Measurements from ENCODE around the gene TBC1D3B. TPM values are rescaled to one million over a fixed set of nuclear protein-coding genes. Genes with fewer than 3 reads are reported as not detected.
"Not testable (repeated sequence)": the region's sequence is repeated elsewhere in the genome, so short reads cannot be mapped to it uniquely, and the experiment has no call there.

The TBC1D3B gene
- total RNA-seq, 1 donor from 2014 or later: 9.8 TPM

DNA sequence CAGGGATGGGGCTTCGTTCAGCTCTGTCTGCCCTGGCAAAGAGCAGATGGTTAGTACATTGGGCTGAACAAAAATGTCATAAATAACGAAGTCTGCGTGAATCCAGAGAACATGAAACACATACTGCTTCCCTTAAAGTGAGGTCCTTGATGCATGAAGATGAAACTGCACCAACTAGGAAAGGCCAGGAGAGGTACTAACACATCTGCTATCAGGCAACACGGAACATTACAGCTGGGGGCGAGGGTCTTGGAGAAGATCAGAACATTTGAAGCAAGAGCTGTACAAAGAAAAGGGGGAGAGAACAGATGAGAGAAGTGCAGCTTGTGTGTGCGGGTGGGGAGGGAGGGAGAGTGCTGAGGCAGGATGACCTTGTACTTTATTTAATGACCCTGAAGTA is 30.9 kb upstream of the TBC1D3B start:
- intact Hi-C loops (cut with micrococcal nuclease); H3K9me3 Mint-ChIP-seq; H3K4me3 Mint-ChIP-seq; H3K36me3 Mint-ChIP-seq (ENCODE audit: low read depth); H3K27ac Mint-ChIP-seq; DNase-seq; H3K4me1 Mint-ChIP-seq: not testable (repeated sequence)
- peaks cover 27% of the 10 kb centered on the region for H3K27me3 Mint-ChIP-seq

DNA sequence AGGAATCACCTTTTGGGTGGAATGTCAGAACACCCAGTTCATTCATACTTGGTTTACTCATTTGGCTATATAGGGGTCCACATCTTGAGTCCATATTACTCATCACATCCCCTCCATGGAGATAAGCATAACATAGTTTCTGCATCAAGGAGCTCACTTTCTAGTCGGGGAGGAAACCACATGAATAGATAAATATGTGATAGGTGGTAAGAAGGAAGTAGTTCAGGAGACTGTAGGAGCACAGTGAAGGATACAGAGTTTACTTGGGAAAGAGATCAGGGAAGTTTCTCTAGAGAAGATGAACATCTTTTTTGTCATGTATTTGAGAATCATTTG is 30.0 kb upstream of the TBC1D3B start:
- intact Hi-C loops (cut with micrococcal nuclease); H3K4me3 Mint-ChIP-seq; DNase-seq; H3K36me3 Mint-ChIP-seq (ENCODE audit: low read depth); H3K9me3 Mint-ChIP-seq; H3K27ac Mint-ChIP-seq: not testable (repeated sequence)
- H3K27me3 Mint-ChIP-seq: peaks cover 25% of the 10 kb centered on the region
- peaks cover 13% of the 10 kb centered on the region for H3K4me1 Mint-ChIP-seq

DNA sequence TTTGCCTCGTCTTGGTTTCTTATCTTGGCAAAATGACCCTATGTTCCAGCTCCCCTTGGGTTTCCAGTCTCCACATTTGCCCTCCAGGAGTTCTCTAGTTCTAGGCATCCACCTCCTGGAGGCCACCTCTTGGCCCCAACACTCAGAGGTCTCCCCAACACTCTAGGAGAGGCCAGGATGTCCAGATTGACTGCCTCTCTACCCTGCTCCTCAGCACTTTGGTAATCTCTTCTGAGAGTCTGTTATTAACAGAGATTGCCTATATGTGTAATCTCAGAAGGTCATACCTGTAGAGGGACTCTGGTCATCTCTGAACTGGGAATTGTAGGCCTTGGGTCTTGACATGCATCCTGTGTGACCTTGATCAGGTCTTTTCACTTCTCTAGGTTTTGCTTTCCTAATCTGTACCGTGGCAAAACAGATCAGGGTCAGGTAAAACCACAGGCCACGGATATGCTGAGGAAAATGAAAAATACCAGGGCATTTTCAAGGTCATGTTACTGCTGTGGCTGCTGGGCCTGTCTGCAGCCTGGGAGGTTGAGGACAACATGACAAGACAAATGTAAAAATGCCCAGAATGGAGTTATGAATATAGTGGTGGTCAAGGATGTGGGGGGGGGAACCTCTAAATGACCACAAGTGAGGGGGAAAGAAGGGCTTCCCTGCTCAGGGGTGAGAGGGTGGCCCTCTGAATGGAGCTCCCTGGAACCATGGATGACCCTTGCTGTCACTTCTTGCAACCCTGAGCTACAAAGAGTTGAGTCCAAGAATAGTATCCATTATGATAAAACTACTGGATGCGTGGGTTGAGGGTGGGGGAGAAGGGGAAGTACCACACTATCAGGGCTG is 29.4 kb upstream of the TBC1D3B start:
- Mint-ChIP-seq H3K4me3 (no peak overlapping the region), H3K4me1 (peaks cover 12% of the 10 kb centered on the region), H3K36me3 (ENCODE audit: low read depth) (no peaks in the 10 kb centered on the region), H3K27me3 (peaks cover 25% of the 10 kb centered on the region), H3K9me3 (no peaks in the 10 kb centered on the region), H3K27ac (no peak overlapping the region)
- intact Hi-C loops (cut with micrococcal nuclease): no loop called here
- no peak for DNase-seq

DNA sequence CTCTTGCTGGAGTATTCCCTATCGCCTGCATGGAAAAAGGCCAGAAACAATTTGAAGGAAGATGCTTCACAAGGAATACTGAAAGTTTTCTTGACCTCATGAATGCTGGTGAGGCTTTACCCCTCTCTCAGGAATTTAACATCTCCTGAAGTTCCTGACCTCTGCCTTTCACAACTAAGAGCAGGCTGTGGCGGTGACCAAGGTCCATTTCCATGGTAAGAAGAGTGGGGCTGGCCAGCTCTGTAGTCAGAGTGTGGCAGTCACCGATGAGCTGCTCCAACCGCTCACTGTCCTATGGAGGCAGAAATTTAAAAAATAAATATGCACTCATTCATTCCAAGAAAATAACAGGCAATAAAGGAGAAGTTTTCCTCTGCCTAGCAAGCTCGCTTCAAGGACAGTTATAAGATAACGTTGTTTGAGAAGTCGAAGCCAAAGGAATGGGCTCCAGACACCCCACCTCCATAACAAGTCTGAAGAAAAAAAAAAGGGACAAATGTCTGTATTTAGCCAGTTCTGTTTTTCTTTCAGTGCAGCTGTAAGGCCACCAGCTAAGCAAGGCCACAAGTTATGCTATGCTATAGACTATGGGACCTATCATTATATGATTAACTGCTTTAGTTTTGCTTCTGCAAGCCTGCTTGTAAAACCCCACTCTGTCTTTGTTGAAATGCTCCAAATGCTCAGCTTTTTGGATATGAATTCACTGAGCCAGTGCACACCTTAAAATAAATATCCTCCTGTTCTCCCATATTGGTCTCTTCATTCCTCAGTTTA is 28.5 kb upstream of the TBC1D3B start:
- no peak for DNase-seq
- intact Hi-C loops (cut with micrococcal nuclease): no loop called here
- Mint-ChIP-seq H3K9me3 (no peaks in the 10 kb centered on the region), H3K4me1 (peaks cover 10% of the 10 kb centered on the region), H3K36me3 (ENCODE audit: low read depth) (no peaks in the 10 kb centered on the region), H3K27me3 (peaks cover 25% of the 10 kb centered on the region), H3K27ac (no peak overlapping the region), H3K4me3 (no peak overlapping the region)

DNA sequence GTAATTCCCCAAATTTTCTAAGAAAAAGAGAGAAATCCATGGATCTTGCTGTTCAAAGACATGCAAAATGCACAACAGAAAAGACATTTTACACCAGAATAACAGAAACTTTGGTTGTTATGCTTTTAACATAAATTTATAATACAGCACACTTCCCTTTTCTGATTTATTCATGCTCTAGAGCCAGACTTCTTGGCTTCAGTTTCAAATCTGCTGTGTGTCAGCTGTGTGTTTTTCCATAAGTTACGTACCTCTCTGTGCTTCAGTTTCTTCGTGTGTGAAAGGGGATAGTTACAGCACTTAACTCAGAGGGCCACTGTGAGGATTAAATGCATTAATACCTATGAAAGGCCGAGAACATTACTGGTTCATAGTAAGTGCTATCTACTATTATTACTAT is 26.9 kb upstream of the TBC1D3B start:
- peaks cover 20% of the 10 kb centered on the region for H3K4me1 Mint-ChIP-seq
- H3K27me3 Mint-ChIP-seq: peaks cover 29% of the 10 kb centered on the region
- no peak overlapping the region for H3K27ac Mint-ChIP-seq
- H3K36me3 Mint-ChIP-seq (ENCODE audit: low read depth): no peaks in the 10 kb centered on the region
- DNase-seq: no peak
- intact Hi-C loops (cut with micrococcal nuclease): no loop called here
- no peak overlapping the region for H3K4me3 Mint-ChIP-seq
- no peaks in the 10 kb centered on the region for H3K9me3 Mint-ChIP-seq

DNA sequence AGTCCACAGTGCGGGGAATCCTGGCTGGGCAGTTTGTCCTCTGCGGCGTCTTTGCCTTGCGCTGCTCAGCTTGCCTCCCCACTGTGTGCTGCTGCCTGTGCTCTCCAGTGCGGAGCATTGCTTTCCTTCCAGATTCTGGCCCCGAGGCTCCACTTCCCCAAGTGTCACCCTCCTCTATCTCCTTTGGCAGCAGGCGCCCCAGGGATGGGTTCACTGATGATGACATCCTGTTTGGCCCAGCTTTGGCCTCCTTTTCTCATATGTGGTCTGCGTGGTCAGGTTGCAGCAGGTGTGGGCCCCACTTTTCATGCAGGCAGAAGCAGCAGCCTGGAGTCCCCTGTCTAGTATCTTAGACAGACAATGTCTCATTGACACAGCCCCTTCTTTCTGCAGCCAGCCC is 25.1 kb upstream of the TBC1D3B start:
- DNase-seq; H3K36me3 Mint-ChIP-seq (ENCODE audit: low read depth); H3K4me3 Mint-ChIP-seq; H3K27ac Mint-ChIP-seq; H3K9me3 Mint-ChIP-seq; intact Hi-C loops (cut with micrococcal nuclease): not testable (repeated sequence)
- peaks cover 23% of the 10 kb centered on the region for H3K4me1 Mint-ChIP-seq
- peaks cover 27% of the 10 kb centered on the region for H3K27me3 Mint-ChIP-seq

DNA sequence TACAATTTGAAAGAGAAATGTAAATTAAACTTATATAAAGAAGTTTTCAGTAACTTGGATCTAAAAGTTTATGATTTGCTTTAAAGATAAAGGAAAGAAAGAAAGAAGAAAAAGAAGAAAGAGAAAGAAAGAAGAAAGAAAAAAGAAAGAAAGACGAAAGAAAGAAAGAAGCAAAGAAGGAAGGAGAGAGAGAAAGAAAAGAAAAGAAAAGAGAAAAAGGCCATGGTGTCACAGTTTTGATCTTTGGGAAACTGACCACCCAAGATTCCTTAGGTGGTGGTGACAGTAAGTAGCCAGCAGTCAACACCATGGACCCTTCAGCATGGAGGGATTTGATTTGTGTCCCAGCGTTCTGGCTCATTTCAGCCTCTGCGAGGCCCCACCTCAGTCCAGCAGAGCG is 24.7 kb upstream of the TBC1D3B start:
- Mint-ChIP-seq H3K4me1 (peaks cover 25% of the 10 kb centered on the region), H3K27me3 (peaks cover 27% of the 10 kb centered on the region)
- intact Hi-C loops (cut with micrococcal nuclease); H3K27ac Mint-ChIP-seq; H3K9me3 Mint-ChIP-seq; H3K4me3 Mint-ChIP-seq; H3K36me3 Mint-ChIP-seq (ENCODE audit: low read depth); DNase-seq: not testable (repeated sequence)

DNA sequence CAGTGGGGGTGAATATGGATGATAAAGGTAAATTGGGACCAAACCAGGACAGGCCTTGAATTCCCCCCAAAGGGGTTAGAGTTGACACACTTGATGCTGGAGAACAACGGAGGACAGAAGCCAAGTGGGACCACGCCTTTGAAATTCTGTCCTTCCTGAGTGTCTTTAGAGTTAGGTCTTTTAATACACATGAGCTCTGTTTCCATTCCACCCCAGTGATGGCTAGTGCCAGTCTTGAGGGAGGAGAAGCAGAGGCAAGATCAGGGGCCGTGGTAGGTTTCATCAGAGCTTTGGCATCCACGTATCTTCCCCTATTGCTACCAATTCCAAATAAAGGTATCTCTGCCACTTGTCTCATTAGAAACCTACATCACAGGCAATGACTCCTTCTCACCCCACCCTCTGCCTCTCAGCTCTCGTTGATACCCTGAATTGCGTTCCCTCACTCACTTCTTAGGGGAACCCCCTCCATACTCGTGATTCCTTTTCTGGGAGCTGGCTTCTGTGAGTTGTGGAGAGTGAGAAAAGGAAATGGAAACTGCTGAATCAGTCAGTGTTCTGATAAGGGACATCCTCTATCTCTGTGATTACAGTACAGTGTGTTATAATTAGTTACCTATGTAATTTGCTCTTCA is 22.5 kb upstream of the TBC1D3B start:
- no peak overlapping the region for H3K4me3 Mint-ChIP-seq
- no peaks in the 10 kb centered on the region for H3K9me3 Mint-ChIP-seq
- H3K4me1 Mint-ChIP-seq: peaks cover 22% of the 10 kb centered on the region
- no peaks in the 10 kb centered on the region for H3K36me3 Mint-ChIP-seq (ENCODE audit: low read depth)
- DNase-seq: peak; percentile 68
- H3K27me3 Mint-ChIP-seq: peaks cover 26% of the 10 kb centered on the region
- H3K27ac Mint-ChIP-seq: peak overlapping the region; percentile 9
- intact Hi-C loops (cut with micrococcal nuclease): no loop called here

DNA sequence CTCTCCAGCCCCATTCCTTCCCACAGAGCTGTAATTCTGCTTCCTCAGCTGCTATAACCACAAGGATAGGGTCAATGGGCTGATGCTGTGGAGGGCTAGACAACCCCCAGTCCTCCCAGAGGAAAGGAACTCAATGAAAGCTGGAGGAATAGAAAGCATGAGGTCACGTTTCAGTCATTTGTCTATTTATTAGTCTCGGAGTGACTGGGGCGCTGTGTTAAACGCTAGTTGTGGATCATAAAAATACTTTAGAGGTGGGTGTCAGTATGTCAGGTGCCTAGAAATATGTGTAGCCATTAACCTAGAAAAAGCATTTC is 20.9 kb upstream of the TBC1D3B start:
- intact Hi-C loops (cut with micrococcal nuclease): no loop called here
- no peak overlapping the region for H3K27ac Mint-ChIP-seq
- no peaks in the 10 kb centered on the region for H3K36me3 Mint-ChIP-seq (ENCODE audit: low read depth)
- peaks cover 35% of the 10 kb centered on the region for H3K27me3 Mint-ChIP-seq
- no peak for DNase-seq
- H3K4me1 Mint-ChIP-seq: peaks cover 23% of the 10 kb centered on the region
- H3K4me3 Mint-ChIP-seq: no peak overlapping the region
- H3K9me3 Mint-ChIP-seq: no peaks in the 10 kb centered on the region

DNA sequence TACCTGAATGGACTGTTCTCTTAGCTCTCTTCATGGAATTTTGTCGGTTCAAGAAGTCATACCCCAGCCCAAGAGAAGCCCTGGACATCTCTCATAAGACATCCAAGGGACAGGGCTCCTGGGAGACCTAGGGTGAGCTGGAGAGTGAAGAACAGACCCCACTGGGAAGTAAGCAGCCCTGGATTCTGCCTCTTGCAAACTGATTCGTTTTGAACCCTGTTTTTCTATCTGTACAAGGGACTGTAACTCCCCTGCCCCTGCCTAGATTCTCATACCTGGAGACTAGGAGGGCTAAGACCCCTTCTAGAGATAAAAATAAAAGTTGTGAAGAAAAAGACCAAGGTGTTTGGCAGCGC is 19.7 kb upstream of the TBC1D3B start:
- Mint-ChIP-seq H3K4me1 (peaks cover 23% of the 10 kb centered on the region), H3K9me3 (no peaks in the 10 kb centered on the region), H3K27me3 (peaks cover 37% of the 10 kb centered on the region), H3K27ac (no peak overlapping the region), H3K36me3 (ENCODE audit: low read depth) (no peaks in the 10 kb centered on the region), H3K4me3 (no peak overlapping the region)
- no peak for DNase-seq
- intact Hi-C loops (cut with micrococcal nuclease): no loop called here

DNA sequence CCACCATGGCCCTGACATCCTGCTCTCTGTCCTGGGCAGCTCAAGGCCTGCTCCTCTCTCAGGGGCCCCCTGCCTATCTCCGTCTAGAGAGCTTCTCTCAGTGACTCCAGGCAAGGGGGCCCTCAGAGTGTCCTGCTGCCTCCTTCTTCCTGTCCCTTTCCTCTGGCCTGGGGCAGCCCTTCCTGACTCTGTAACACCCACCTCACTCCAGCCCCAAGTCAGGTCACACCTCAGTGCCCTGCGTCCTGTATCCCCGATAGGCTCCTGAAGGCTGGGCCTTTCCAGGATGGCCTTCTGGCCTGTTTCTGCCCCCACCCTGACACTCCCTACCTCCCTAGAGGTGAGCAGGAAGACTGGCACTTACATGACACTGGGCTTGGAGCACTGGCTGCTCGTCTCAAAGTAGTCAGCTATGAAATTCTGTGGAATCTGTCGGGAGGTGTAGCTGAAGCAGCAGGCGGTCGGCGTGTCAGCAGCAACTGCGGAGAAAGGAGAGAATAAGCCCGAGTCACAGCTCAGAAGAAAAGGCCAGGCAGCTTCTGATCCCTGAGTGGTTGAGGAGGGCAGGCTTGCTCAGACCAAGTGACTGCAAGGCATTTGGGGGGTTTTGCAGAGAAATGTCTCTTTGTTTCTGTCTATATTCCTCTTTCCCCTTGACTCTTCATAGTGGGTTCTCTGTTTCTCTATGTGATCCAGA is 19.1 kb upstream of the TBC1D3B start:
- H3K9me3 Mint-ChIP-seq: no peaks in the 10 kb centered on the region
- no peak overlapping the region for H3K4me3 Mint-ChIP-seq
- H3K4me1 Mint-ChIP-seq: peaks cover 23% of the 10 kb centered on the region
- intact Hi-C loops (cut with micrococcal nuclease): no loop called here
- H3K27ac Mint-ChIP-seq: no peak overlapping the region
- DNase-seq: no peak
- no peaks in the 10 kb centered on the region for H3K36me3 Mint-ChIP-seq (ENCODE audit: low read depth)
- H3K27me3 Mint-ChIP-seq: peaks cover 37% of the 10 kb centered on the region

DNA sequence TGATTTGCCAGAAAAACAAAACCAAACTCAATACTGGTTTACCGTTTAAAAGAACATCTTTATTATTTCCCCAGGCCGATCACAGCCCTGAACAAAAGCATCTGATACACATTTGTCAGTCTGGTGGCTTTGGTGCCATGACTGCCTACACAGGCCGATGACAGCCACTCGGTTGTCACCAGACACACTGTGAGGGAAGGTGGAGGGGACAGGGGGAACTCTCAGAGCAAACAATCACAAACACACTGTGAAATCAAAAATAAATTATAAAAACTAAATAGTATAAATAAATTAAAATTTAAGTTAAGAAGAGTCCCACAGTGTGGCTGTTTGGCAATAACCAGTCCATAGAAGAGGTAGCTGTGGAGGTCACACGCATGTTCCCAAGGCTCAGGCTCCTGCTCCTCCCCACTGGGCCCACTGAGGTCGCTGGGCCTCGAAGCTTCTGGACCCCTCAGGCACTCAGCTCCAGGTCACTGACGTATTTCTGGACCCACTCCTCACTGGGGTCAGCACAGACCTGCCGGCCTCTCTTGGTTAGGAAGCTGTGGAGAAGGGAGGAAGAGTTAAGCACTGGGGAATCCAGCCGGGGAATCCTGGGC is 18.5 kb upstream of the TBC1D3B start:
- Mint-ChIP-seq H3K27me3 (peaks cover 36% of the 10 kb centered on the region), H3K4me1 (peaks cover 24% of the 10 kb centered on the region)
- H3K27ac Mint-ChIP-seq; intact Hi-C loops (cut with micrococcal nuclease); H3K4me3 Mint-ChIP-seq; DNase-seq; H3K9me3 Mint-ChIP-seq; H3K36me3 Mint-ChIP-seq (ENCODE audit: low read depth): not testable (repeated sequence)

DNA sequence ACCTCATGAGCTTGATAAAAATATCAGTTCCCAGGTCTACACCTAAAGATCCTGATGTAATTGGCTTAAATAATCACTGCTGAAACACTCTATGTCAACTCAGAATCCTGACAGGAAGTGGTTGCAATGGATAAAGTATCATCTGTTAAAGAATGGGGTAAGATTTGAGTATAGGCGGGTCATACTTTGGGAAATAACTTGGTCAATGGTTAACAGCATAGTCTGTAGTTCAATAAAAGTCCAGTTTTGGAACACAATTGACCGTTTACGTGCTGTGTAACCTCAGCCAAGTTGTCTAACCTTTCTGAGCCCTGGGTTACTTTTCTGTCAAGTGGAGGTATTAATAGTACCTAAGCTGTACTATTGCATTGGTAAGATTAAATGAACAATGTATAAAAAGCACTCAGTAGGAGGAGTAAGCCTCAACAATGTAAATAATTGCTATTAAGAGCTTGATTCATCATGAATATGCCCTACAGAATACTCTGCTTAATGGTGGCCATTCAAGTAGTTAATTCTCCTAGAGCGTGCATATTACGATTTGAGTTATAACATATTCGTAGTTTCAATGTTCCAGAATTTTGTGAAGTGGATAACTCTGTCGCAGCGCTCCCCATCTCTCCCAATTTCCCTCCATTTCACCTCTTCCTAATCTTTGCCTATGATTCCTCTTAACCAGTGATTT is 17.9 kb upstream of the TBC1D3B start:
- DNase-seq; H3K4me3 Mint-ChIP-seq; H3K9me3 Mint-ChIP-seq; H3K36me3 Mint-ChIP-seq (ENCODE audit: low read depth); H3K27ac Mint-ChIP-seq; intact Hi-C loops (cut with micrococcal nuclease): not testable (repeated sequence)
- Mint-ChIP-seq H3K4me1 (peaks cover 24% of the 10 kb centered on the region), H3K27me3 (peaks cover 38% of the 10 kb centered on the region)

All from activated CD4-positive, alpha-beta T cell treated with anti-CD3 and anti-CD28 coated beads, Interleukin-2, amount 10 ng/mL, durations not matched to agents 24 days and 14 days (primary cell).